Thoracic aorta (tissue), 2 donors: ENCODE measurements around the gene FBXO44. TPM values are rescaled to one million over a fixed set of nuclear protein-coding genes. Genes with fewer than 3 reads are reported as not detected.

Experiments
- ATAC-seq: fragments of 150-250 bp; one replicate; pipeline ENCODE4 v1.8.0; 2017; ENCODE audit warnings: low read depth; ENCODE audit not compliant: insufficient number of reproducible peaks, low FRiP score
- DNase-seq: peaks from one replicate; pipeline ENCODE4 v3.0.0-alpha.2; 2020; ENCODE audit warnings: low spot score
- H3K27ac ChIP-seq, 2 donors: fragments of 200-600 bp; sonication (generic); 1 replicate in 1 of 2; 2 replicates in 1 of 2; pipeline ENCODE4 v1.5.1; 2016; ENCODE audit warnings: mild to moderate bottlenecking in 2 of 2, moderate library complexity in 2 of 2
- H3K27me3 ChIP-seq: fragments of 200-600 bp; sonication (generic); replicated peaks from 2 replicates; pipeline ENCODE4 v1.6.0; 2016; ENCODE audit warnings: mild to moderate bottlenecking; ENCODE audit not compliant: insufficient read depth
- H3K36me3 ChIP-seq: fragments of 200-600 bp; sonication (generic); one replicate; pipeline ENCODE4 v1.5.1; 2016
- H3K4me1 ChIP-seq, 2 donors: fragments of 200-600 bp; sonication (generic); 1 replicate in 1 of 2; 2 replicates in 1 of 2; pipeline versions ENCODE4 v1.5.1 to v1.6.0; 2016; ENCODE audit warnings: low read depth in 2 of 2, mild to moderate bottlenecking in 1 of 2; ENCODE audit not compliant: control insufficient read depth in 1 of 2
- H3K4me3 ChIP-seq: fragments of 200-600 bp; sonication (generic); 2 replicates; pipeline ENCODE4 v1.5.1; 2016; ENCODE audit warnings: mild to moderate bottlenecking
- H3K9me3 ChIP-seq: fragments of 200-600 bp; sonication (generic); 2 replicates; pipeline ENCODE4 v1.5.1; 2016
- total RNA-seq, 2 donors: library from RNA; depleted of rRNA; stranded (reverse); fragments of >200 nt; gene quantifications; one replicate each; pipeline versions ENCODE4 v1.1.0 to v1.2.3, GENCODE V29; 2016
- TF ChIP-seq, protein P1 (sequence below): fragments of 200-600 bp; sonication (generic); IDR thresholded peaks from one replicate; pipeline ENCODE4 v1.5.1; 2019; ENCODE audit warnings: antibody characterized with exemption

The FBXO44 gene
- total RNA-seq, 2 donors from 2014 or later, result 21.9 to 35.2 TPM

- DNase-seq (no peak), ATAC-seq (no peak)
- H3K4me1 ChIP-seq, result peaks cover 5 to 22% of the 10 kb centered on the region in 2 donors
- no peaks in the 10 kb centered on the region for H3K36me3 ChIP-seq
- no peaks in the 10 kb centered on the region for H3K9me3 ChIP-seq
- TF ChIP-seq, protein P1, sequence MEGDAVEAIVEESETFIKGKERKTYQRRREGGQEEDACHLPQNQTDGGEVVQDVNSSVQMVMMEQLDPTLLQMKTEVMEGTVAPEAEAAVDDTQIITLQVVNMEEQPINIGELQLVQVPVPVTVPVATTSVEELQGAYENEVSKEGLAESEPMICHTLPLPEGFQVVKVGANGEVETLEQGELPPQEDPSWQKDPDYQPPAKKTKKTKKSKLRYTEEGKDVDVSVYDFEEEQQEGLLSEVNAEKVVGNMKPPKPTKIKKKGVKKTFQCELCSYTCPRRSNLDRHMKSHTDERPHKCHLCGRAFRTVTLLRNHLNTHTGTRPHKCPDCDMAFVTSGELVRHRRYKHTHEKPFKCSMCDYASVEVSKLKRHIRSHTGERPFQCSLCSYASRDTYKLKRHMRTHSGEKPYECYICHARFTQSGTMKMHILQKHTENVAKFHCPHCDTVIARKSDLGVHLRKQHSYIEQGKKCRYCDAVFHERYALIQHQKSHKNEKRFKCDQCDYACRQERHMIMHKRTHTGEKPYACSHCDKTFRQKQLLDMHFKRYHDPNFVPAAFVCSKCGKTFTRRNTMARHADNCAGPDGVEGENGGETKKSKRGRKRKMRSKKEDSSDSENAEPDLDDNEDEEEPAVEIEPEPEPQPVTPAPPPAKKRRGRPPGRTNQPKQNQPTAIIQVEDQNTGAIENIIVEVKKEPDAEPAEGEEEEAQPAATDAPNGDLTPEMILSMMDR, result no peak
- H3K4me3 ChIP-seq, result no peak overlapping the region
- H3K27ac ChIP-seq, result no peak overlapping the region
- H3K27me3 ChIP-seq, result peaks cover 5% of the 10 kb centered on the region
Observed at GRCh38 chr1:11645270-11645669, 9.4 kb upstream of the FBXO44 start.

DNA sequence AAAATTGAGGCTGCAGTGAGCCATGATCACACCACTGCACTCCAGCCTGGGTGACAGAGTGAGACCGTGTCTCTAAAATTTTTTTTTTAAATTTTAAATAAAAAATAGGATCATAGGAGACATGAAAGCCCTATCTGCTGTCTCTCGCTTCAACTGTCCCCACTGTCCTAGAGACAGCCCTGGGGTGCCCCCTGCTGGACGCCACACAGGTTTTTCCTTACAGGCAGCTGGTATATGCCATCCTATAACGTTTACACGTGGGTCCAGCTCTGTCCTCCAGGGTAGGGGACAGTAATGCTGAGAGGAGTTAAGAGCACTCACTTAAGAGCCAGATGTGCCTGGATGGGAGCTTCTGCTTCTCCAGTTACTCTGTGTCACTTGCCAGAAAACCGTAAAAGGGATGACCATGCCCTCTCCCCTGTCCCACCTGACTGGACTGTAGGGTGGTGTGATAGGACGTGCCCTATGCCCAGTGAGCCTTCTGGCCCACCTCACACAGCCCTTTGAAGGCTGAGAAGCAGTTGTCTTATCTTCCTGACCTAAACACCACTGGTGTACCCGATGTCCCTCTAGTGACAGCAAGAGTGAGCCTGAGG, 8.9 kb upstream of the FBXO44 start:
- DNase-seq, result no peak
- H3K4me1 ChIP-seq, result peaks cover 5 to 27% of the 10 kb centered on the region in 2 donors
- H3K27me3 ChIP-seq, result peaks cover 5% of the 10 kb centered on the region
- H3K36me3 ChIP-seq, result no peaks in the 10 kb centered on the region
- H3K4me3 ChIP-seq, result no peak overlapping the region
- H3K27ac ChIP-seq, result no peak overlapping the region
- ATAC-seq, result no peak
- TF ChIP-seq, protein P1, result peak; percentile 63
- no peaks in the 10 kb centered on the region for H3K9me3 ChIP-seq

DNA sequence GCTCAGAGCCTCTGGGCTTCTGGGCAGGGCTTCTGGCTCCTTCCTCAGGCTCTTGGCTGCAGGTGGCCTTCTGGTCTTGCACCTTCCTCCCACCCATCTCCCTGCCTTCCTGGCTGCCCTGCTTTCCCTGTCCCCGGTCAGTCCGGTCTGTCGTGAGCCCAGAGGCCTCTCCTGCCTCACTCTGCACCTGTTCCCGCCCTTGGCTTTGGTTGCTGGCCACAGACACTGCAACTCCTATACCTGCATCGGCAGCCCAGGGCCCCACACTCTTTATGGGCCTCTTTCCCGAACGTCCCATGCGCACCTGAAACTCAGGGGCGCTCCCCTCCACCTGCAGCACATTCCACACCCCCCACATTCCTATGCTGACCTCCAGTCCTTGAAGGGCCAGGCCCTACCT, 8.4 kb upstream of the FBXO44 start:
- H3K4me1 ChIP-seq, result peaks cover 5 to 28% of the 10 kb centered on the region in 2 donors
- no peak overlapping the region for H3K27ac ChIP-seq
- ATAC-seq, result no peak
- H3K4me3 ChIP-seq, result no peak overlapping the region
- DNase-seq, result no peak
- no peaks in the 10 kb centered on the region for H3K9me3 ChIP-seq
- H3K27me3 ChIP-seq, result peaks cover 5% of the 10 kb centered on the region
- H3K36me3 ChIP-seq, result no peaks in the 10 kb centered on the region
- TF ChIP-seq, protein P1, result no peak

DNA sequence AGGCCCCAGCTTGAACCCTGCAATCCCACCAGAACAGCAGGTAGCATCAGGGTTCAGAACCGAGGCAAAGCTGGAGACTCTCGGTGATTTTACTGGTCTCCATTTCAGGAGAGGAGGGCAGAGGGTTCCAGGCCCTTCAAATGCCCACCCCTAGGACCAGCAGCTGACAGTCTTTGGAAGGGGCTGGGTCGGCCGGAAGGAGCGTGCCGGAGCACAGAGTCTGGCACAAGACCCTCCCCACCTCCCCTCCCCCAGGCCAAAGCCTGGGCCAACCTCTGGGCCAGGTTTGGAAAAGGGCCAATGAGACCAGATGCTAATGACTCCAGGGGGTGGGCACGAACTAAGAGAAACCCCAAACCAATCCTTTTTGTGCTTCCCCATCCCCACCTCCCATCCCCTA, 7.3 kb upstream of the FBXO44 start:
- H3K4me1 ChIP-seq, result peaks cover 5 to 28% of the 10 kb centered on the region in 2 donors
- TF ChIP-seq, protein P1, result no peak
- no peak overlapping the region for H3K27ac ChIP-seq
- H3K27me3 ChIP-seq, result peaks cover 5% of the 10 kb centered on the region
- DNase-seq (no peak), ATAC-seq (no peak)
- no peaks in the 10 kb centered on the region for H3K9me3 ChIP-seq
- no peak overlapping the region for H3K4me3 ChIP-seq
- no peaks in the 10 kb centered on the region for H3K36me3 ChIP-seq

DNA sequence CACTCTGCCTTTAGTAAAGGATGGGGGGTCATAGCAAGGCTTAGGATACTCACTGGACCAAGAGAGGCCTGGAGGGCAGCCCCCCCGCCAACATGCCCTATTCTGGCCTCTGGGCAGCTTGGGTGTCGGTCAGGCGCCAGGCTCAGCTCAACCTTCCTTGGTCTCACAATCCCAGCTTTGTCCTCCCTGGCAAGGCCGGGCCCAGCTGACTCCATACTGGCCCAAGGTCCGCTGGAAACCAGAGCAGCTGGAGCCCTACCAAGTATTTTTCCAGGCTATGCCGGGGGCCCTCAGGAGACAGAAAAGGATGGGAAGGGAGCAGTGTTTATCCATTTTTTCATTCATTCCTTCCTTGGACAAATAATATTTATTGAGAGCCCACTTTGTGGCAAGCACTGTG, 6.6 kb upstream of the FBXO44 start:
- DNase-seq, result no peak
- H3K4me1 ChIP-seq, result peaks cover 5 to 28% of the 10 kb centered on the region in 2 donors
- no peak overlapping the region for H3K4me3 ChIP-seq
- TF ChIP-seq, protein P1, result no peak
- H3K27me3 ChIP-seq, result peaks cover 5% of the 10 kb centered on the region
- no peak for ATAC-seq
- no peaks in the 10 kb centered on the region for H3K9me3 ChIP-seq
- no peak overlapping the region for H3K27ac ChIP-seq
- no peaks in the 10 kb centered on the region for H3K36me3 ChIP-seq
